Stimulated activated naive CD8-positive, alpha-beta T cell treated with anti-CD3 and anti-CD28 coated beads, Interleukin-15, amount 100 ng/mL, for 72 hours (primary cell): ENCODE data around the gene SLC30A4.

ENCODE experiments used
- ATAC-seq: fragments of 150-1000 bp; cut with Tn5 transposase; 2 replicates; pipeline ENCODE4 v1.10.0; 2021; ENCODE audit warnings: mild to moderate bottlenecking, moderate library complexity
- DNase-seq, 2 donors: peaks; one replicate each; pipeline ENCODE4 v3.0.0; 2021 to 2022
- H3K27ac Mint-ChIP-seq, 2 donors: one replicate each; pipeline ENCODE4 v1.8.0; 2022; ENCODE audit warnings: mild to moderate bottlenecking in 2 of 2, mixed read lengths in 2 of 2, moderate library complexity in 2 of 2
- H3K27me3 Mint-ChIP-seq: one replicate; pipeline ENCODE4 v1.8.0; 2022; ENCODE audit warnings: mixed read lengths
- H3K4me1 Mint-ChIP-seq: one replicate; pipeline ENCODE4 v1.8.0; 2022; ENCODE audit warnings: mild to moderate bottlenecking, mixed read lengths
- H3K4me3 Mint-ChIP-seq, 2 donors: one replicate each; pipeline ENCODE4 v1.8.0; 2022; ENCODE audit warnings: mild to moderate bottlenecking in 2 of 2, mixed read lengths in 2 of 2, moderate library complexity in 1 of 2
- H3K9me3 Mint-ChIP-seq, 2 donors: one replicate each; pipeline ENCODE4 v1.8.0; 2022; ENCODE audit warnings: mixed read lengths in 2 of 2

SLC30A4 gene, protein sequence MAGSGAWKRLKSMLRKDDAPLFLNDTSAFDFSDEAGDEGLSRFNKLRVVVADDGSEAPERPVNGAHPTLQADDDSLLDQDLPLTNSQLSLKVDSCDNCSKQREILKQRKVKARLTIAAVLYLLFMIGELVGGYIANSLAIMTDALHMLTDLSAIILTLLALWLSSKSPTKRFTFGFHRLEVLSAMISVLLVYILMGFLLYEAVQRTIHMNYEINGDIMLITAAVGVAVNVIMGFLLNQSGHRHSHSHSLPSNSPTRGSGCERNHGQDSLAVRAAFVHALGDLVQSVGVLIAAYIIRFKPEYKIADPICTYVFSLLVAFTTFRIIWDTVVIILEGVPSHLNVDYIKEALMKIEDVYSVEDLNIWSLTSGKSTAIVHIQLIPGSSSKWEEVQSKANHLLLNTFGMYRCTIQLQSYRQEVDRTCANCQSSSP

DNA sequence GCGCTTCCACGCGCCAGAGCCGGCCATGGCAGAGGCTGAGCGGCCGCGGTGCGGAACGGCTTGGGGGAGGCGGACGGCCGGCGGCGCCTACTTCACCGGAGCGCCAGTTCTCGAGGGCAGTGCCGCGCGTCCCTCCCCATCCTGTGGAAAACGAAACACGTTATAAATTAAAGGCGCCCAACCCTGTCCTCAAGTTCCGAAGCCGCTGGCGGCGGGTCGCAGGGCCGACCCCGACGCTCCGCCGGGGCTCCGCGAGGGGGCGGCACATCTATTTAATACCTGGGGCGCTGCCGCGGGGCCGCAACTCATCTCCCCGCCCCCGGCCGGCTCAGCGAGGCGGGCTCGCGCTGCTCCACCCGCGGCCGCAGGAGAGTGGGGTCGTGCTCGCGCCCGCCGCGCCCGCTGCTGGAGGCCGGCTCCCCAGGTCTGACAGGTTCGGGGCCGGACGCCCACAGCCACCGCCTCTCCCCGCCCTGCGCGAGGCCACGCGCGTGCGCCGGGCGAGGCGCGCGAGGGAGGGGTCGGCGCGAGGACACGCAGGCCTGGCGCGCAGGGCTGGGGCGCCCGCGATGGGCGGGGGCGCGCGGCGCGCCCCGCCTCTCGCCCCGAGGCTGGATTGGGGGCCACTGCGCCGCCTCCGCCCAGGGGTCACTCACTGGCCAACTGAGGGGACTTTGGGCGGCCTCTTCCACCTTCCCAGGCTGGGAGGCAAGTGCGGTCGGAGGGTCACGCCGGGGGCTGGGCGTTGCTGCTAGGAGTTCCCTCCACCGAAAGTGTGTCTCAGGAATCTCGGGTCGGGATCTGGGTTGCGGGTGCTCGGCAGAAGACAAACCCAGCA is at the start of gene SLC30A4:
Gene SLC30A4 (minus strand): TSS at position 428 of the 838 bp plus-strand sequence. CDS start 401 bp downstream, at position 27.
- peak; percentile 58 to 69 for DNase-seq
- H3K9me3 Mint-ChIP-seq = no peaks in the 10 kb centered on the region

DNA sequence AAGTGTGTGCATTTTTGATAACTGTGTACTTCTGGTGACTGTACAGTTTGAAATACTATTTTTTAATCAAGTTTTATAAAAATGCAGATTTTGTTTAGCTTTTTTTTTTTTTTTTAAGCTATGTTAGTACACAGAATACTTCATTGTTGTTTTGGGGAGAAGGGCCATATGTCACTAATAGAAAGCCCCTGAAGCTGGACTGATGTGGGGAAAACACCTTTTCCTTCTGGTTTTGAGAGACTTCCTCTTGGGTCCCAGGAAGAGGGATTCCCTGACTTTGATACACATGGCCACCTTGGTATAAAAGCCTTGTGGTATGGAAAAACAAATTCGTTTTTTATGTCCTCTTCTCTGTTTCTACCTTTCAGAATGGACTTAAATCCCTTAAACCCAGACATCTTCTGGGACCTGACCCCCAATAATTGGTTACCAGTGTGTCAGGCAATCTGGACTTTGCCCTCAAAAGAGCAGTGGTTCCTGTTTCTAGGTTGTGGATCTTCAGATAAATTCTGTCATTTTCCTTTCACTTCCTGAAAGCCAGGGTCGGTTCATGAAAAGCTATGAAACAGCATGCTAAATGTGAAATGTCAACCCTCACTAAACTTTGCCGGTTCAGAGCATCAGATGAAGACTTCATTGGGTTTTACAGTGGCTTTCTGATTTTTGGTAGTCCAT is 33.5 kb upstream of the SLC30A4 start:
- no peaks in the 10 kb centered on the region for H3K4me1 Mint-ChIP-seq
- H3K4me3 Mint-ChIP-seq = no peak overlapping the region
- ATAC-seq = no peak
- peaks cover 35% of the 10 kb centered on the region for H3K27me3 Mint-ChIP-seq
- H3K9me3 Mint-ChIP-seq = no peaks in the 10 kb centered on the region
- no peak overlapping the region for H3K27ac Mint-ChIP-seq
- DNase-seq = no peak

More for the DNA sequence above, at the start of gene SLC30A4:
- Mint-ChIP-seq H3K4me1 (peaks cover 20% of the 10 kb centered on the region), H3K4me3 (peak within 1 kb of the TSS; percentile 86 to 92), H3K27ac (peak within 1 kb of the TSS; percentile 64 to 80), H3K27me3 (peaks cover 9% of the 10 kb centered on the region)
- peak; percentile 93 for ATAC-seq

DNA sequence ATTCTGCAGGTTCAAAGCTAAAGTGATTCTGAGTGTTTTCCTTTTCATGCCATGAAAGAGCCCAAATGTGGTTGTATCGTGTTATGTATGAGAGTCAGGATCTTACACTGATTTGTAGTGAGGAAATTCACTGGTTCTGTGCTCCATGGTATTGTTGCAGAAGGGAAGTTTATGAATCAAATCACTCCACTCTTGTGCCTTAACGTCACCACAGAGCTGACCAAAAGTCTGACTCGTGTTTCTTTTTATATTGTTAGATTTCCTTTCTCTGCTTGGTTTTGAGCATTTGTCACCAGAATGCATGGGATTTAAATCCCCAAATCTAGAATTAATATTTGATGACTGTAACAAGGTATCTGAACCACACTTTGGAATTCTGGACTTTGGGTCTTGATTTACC is 29.1 kb upstream of the SLC30A4 start:
- Mint-ChIP-seq H3K4me1 (no peaks in the 10 kb centered on the region), H3K9me3 (no peaks in the 10 kb centered on the region), H3K4me3 (no peak overlapping the region), H3K27ac (no peak overlapping the region), H3K27me3 (peaks cover 29% of the 10 kb centered on the region)
- DNase-seq = no peak
- no peak for ATAC-seq

DNA sequence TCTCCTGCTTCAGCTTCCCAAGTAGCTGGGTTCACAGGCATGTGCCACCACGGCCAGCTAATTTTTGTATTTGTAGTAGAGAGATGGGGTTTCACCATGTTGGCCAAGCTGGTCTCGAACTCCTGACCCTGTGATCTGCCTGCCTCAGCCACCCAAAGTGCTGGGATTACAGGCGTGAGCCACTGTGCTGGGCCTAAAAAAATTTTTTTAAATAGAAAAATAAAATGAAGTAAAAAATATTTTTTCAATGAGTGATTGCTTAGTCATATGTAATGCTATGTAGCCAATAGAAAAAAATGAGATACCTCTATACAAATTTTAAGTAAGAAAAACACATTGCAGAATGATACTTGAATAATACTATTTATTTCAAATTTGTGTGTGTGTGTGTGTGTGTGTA is 27.9 kb upstream of the SLC30A4 start:
- Mint-ChIP-seq H3K4me3 (no peak overlapping the region), H3K27ac (no peak overlapping the region), H3K27me3 (peaks cover 19% of the 10 kb centered on the region), H3K4me1 (no peaks in the 10 kb centered on the region), H3K9me3 (no peaks in the 10 kb centered on the region)
- DNase-seq (no peak), ATAC-seq (no peak)

DNA sequence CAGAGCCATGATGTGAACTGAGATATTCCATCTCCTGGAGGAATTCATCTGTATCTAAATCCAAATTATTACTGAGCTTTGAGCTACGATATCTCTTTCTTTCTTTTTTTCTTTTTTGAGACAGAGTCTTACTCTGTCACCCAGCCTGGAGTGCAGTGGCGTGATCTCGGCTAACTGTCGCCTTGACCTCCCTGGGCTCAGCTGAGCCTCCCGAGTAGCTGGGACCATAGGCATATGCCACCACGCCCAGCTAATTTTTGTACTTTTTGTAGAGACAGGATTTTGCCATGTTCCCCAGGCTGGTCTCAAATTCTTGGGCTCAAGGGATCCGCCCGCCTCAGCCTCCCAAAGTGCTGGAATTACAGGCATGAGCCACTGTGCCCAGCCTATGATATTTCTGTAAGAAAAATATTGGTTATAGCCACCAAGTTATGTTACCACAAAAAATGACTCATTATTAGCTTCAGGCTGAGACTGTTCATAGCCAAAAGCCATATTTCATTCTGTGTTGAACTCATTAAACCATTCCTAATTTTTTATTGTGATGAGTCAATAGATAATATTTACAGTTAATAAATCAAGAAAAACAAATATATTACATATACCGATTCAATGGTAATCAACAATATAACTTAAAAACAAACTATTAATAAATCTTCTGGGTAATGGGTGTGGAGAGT is 27.1 kb upstream of the SLC30A4 start:
- H3K4me1 Mint-ChIP-seq = no peaks in the 10 kb centered on the region
- no peak overlapping the region for H3K4me3 Mint-ChIP-seq
- peaks cover 13% of the 10 kb centered on the region for H3K27me3 Mint-ChIP-seq

DNA sequence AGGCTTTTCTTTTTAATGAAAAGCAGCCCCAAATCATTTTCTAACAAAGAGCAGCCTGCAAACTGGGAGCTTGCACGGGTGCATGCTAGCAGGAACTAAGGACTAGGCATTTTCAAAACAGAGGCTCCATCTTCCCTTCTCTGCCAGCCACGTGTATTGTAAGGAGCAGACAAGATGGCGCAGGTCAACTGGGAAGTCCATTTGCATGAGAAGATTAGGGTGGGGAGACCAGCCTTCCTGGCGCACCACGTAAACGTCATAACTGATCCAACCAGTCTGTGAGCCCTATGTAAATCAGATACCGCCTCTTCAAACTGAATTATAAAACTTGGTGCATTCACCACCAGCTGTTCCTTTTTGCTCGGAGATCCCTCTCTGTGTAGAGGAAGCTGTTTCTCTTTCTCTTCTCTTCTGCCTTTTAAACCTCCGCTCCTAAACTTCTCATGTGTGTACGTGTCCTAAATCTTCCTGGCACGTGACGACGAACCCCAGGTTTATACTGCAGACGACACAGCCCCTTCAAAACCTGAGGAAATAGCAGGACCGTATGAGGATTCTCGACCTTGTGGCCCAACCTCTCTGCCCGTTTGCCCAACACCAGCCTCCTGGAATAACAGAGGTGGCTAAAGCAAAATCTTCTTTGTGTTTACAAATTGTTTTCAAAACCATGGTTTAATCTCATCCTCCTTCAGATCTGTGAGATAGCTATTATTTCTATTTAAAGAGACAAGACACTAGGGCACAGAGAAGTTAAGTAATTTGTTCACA is 26.4 kb upstream of the SLC30A4 start:
- Mint-ChIP-seq H3K4me3 (no peak overlapping the region), H3K9me3 (no peaks in the 10 kb centered on the region), H3K4me1 (no peaks in the 10 kb centered on the region), H3K27me3 (peaks cover 8% of the 10 kb centered on the region), H3K27ac (no peak overlapping the region)
- ATAC-seq (no peak), DNase-seq (no peak)

More for the DNA sequence above, 27.1 kb upstream of the SLC30A4 start:
- no peak for DNase-seq
- no peak overlapping the region for H3K27ac Mint-ChIP-seq
- H3K9me3 Mint-ChIP-seq = no peaks in the 10 kb centered on the region
- no peak for ATAC-seq

DNA sequence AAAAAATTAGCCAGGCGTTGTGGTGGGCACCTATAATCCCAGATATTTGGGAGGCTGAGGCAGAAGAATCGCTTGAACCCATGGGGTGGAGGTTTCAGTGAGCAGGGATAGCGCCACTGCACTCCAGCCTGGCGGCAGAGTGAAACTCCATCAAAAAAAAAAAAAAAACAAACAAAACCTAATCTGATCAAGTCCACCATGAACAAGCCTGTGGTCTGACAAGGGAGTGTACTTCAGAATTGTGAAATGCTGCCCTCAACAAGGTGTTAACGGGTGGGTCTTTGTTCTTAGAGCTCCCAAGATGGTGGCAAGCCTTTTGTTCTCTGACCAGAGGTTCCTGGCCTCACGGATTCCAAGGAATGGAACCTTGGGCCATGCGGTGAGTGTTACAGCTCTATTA is 24.2 kb upstream of the SLC30A4 start:
- DNase-seq (no peak), ATAC-seq (no peak)
- Mint-ChIP-seq H3K4me3 (no peak overlapping the region), H3K27me3 (no peaks in the 10 kb centered on the region), H3K27ac (no peak overlapping the region), H3K4me1 (no peaks in the 10 kb centered on the region), H3K9me3 (no peaks in the 10 kb centered on the region)

DNA sequence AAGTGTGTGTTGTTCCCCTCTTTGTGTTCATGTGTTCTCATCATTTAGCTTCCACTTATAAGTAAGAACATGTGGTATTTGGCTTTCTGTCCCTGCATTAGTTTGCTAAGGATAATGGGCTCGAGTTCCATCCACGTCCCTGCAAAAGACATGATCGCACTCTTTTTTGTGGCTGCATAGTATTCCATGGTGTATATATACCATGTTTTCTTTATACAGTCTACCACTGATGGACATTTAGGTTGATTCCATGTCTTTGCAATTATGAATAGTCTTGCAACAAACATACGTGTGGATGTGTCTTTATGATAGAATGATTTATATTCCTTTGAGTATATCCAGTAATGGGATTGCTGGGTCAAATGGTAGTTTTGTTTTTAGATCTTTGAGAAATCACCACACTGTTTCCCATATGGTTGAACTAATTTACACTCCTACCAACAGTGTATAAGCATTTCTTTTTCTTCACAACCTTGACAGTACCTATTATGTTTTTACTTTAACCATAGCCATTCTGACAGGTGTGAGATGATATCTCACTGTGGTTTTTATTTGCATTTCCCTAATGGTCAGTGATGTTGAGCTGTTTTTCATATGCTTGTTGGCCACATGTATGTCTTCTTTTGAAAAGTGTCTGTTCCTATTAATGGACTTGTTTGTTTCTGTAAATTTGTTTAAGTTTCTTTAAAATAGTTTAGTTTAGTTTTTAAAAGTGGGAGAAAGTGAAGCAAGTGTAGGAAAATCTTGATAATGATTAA is 21.9 kb upstream of the SLC30A4 start:
- no peak for ATAC-seq
- no peak for DNase-seq
- Mint-ChIP-seq H3K27me3 (no peaks in the 10 kb centered on the region), H3K4me1 (no peaks in the 10 kb centered on the region), H3K4me3 (no peak overlapping the region), H3K9me3 (no peaks in the 10 kb centered on the region), H3K27ac (no peak overlapping the region)

DNA sequence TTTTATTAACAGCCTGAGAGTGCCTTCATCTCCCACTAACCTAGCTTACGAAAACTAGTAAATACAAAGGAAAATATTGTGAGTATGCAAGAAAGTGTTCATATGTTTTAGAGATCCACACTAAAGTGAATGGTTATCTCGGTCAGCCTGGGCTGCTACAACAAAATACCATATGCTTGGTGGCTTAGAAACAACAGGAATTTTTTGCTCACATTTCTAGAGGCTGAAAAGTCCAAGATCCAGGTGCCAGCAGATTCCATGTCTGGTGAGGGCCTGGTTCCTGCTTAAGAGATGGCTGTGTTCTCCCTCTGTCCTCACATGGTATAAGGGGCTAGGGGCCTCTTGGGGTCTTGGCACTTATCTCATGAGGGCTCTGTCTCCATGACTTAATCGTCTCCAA is 20.5 kb upstream of the SLC30A4 start:
- DNase-seq = no peak
- ATAC-seq = no peak
- no peaks in the 10 kb centered on the region for H3K27me3 Mint-ChIP-seq
- no peaks in the 10 kb centered on the region for H3K4me1 Mint-ChIP-seq
- no peaks in the 10 kb centered on the region for H3K9me3 Mint-ChIP-seq
- no peak overlapping the region for H3K4me3 Mint-ChIP-seq
- H3K27ac Mint-ChIP-seq = no peak overlapping the region

DNA sequence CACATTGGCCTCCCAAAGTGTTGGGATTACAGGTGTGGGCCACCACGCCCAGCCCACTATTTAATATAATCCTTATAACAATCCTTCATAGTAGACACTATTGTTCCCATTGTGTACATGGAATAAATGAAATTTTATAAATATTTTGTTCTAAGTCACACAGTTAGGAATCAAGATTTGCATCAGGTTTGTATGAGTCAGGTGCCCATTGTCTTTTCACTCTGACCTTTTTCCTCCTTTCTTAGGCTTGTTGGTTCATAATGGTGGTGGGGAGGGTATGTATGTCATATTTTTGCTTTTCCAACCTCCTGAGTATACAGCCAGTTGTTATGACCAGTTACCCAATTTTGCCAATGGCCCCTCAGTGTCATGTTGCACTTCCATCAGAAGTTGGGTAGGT is 18.0 kb upstream of the SLC30A4 start:
- Mint-ChIP-seq H3K4me3 (no peak overlapping the region), H3K9me3 (no peaks in the 10 kb centered on the region), H3K4me1 (no peaks in the 10 kb centered on the region), H3K27ac (no peak overlapping the region), H3K27me3 (no peaks in the 10 kb centered on the region)
- ATAC-seq (no peak), DNase-seq (no peak)

DNA sequence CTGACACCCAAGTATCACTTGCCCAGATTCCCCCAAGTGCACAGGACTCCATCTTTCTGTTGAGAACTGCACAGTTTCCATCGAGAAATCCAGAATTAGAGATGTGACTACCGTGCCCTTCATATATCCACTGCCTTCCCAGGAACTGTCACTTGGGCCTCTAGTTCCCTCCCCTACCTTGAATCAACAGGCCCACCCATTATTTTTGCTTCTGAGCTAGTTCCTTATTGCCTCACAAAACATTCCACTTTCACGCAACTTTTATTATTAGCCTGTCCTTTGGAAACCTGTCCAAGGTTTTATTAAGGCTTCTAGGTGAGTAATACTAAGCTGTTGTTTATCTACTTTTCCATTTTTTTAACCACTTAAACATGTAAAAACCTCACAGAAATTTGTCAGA is 17.1 kb upstream of the SLC30A4 start:
- no peaks in the 10 kb centered on the region for H3K27me3 Mint-ChIP-seq
- no peak overlapping the region for H3K27ac Mint-ChIP-seq
- DNase-seq = no peak
- H3K9me3 Mint-ChIP-seq = no peaks in the 10 kb centered on the region
- no peaks in the 10 kb centered on the region for H3K4me1 Mint-ChIP-seq
- H3K4me3 Mint-ChIP-seq = no peak overlapping the region
- no peak for ATAC-seq

DNA sequence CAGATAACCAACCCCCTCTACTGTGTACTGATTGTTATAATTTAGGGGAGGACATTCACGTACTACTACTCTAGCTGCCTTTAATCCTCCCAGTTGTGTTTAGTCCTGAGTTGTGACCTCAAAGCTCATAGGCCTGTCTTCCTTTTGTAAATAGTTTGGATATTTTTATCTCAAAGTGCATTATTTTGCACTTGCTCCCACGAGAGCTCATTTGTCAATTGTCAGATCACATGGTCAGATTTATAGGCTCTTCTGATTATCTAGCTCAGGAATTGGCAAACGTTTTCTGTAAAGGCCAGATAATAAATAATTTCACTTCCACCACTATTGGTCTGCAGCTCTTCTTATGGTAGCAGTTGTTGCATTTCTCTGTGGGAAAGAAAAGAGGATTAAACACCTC is 14.4 kb upstream of the SLC30A4 start:
- Mint-ChIP-seq H3K27ac (no peak overlapping the region), H3K9me3 (no peaks in the 10 kb centered on the region), H3K4me1 (no peaks in the 10 kb centered on the region), H3K4me3 (no peak overlapping the region), H3K27me3 (no peaks in the 10 kb centered on the region)
- ATAC-seq (no peak), DNase-seq (no peak)

DNA sequence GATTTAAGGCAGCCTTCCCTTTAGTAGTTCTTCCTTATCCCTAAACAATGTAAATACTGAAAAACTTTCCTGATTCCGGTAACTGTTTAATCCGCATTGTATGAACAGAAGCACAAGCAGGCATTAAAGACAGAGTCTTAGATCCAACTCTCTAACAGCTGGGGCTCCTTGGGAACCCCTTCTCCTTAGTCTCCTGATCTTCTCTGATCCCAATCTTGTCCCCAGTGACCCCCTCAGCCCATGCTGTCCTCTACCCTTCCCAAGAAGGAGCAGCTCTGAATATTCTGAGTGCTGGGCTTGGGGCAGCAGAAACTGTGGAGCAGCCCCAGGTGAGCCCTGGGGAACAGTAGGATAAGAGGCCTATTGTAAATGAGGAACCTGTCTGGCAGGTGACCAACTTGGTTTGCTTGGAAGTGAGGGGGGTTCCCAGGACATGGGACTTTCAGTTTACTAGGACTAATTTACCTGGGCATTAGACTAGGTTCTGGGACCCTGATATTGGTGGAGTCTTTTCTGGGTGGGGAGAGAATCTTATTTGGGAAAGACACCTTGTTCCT is 13.0 kb upstream of the SLC30A4 start:
- no peaks in the 10 kb centered on the region for H3K9me3 Mint-ChIP-seq
- H3K4me1 Mint-ChIP-seq = no peaks in the 10 kb centered on the region
- no peak overlapping the region for H3K4me3 Mint-ChIP-seq
- no peak for DNase-seq
- peak overlapping the region in 1 of 2 donors; percentile 70 for H3K27ac Mint-ChIP-seq
- no peak for ATAC-seq
- no peaks in the 10 kb centered on the region for H3K27me3 Mint-ChIP-seq

DNA sequence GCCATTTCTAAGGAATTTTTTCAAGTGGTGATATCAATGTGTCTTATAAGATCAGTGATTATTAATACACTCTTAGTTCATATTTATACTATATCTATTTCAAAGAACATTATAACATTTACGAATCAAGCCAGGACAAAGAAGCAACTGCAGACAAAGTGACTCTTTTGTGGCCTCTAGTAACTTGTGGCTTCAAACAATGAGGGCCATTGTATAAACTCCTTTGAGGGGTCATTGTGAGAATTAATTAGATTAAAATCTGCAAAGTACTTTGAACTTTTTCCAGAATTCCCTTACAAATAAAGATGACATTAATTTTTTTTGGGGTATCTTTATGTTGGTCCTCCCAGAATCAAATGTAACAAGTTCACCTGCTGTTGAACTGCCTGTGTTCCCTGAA is 12.3 kb upstream of the SLC30A4 start:
- ATAC-seq = no peak
- H3K4me3 Mint-ChIP-seq = no peak overlapping the region
- H3K27me3 Mint-ChIP-seq = no peaks in the 10 kb centered on the region
- no peak overlapping the region for H3K27ac Mint-ChIP-seq
- no peaks in the 10 kb centered on the region for H3K4me1 Mint-ChIP-seq
- DNase-seq = no peak
- no peaks in the 10 kb centered on the region for H3K9me3 Mint-ChIP-seq
